OCI-LY1 (cell line): ENCODE results near the gene IRAK4.

Experiments
- H2AFZ ChIP-seq: fragments of 200-600 bp; sonication (generic), shearing (Covaris generic); 2 replicates; pipeline ENCODE4 v1.6.0; 2014; ENCODE audit warnings: antibody characterized with exemption, mild to moderate bottlenecking, low read length
- H3F3A ChIP-seq: fragments of 200-600 bp; sonication (generic), shearing (Covaris generic); 2 replicates; pipeline ENCODE4 v1.6.0; 2014; ENCODE audit warnings: mild to moderate bottlenecking, antibody characterized with exemption, low read length, moderate library complexity; ENCODE audit not compliant: insufficient read depth
- H3K27ac ChIP-seq: fragments of 200-600 bp; sonication (generic); 2 replicates; pipeline ENCODE4 v1.5.1; 2014; ENCODE audit warnings: low read length, mixed run types, mild to moderate bottlenecking, low read depth; ENCODE audit not compliant: poor library complexity, severe bottlenecking
- H3K27me3 ChIP-seq: fragments of 200-600 bp; sonication (generic); 2 replicates; pipeline ENCODE4 v1.6.0; 2014; ENCODE audit warnings: antibody characterized with exemption, mild to moderate bottlenecking, low read length, moderate library complexity; ENCODE audit not compliant: insufficient read depth
- H3K36me3 ChIP-seq: fragments of 200-600 bp; sonication (generic); 2 replicates; pipeline ENCODE4 v1.6.1; 2014; ENCODE audit warnings: mild to moderate bottlenecking, antibody characterized with exemption, low read length, moderate library complexity, mixed read lengths; ENCODE audit not compliant: insufficient read depth
- H3K4me1 ChIP-seq: fragments of 200-600 bp; sonication (generic); 2 replicates; pipeline ENCODE4 v1.5.1; 2014; ENCODE audit warnings: mild to moderate bottlenecking, low read length, moderate library complexity; ENCODE audit not compliant: insufficient read depth, severe bottlenecking
- H3K4me2 ChIP-seq: fragments of 200-600 bp; sonication (generic), shearing (Covaris generic); 2 replicates; pipeline ENCODE4 v1.6.1; 2014; ENCODE audit warnings: low read length
- H3K4me3 ChIP-seq: fragments of 200-600 bp; sonication (generic); 2 replicates; pipeline ENCODE4 v1.5.1; 2014; ENCODE audit warnings: low read length, low read depth, mild to moderate bottlenecking, mixed read lengths; ENCODE audit not compliant: poor library complexity, severe bottlenecking
- H3K79me2 ChIP-seq: fragments of 200-600 bp; shearing (Covaris generic); 2 replicates; pipeline ENCODE4 v1.6.1; 2016; ENCODE audit warnings: mixed run types, low read length, mixed read lengths; ENCODE audit not compliant: insufficient read depth
- H3K9ac ChIP-seq: fragments of 200-600 bp; sonication (generic), shearing (Covaris generic); 2 replicates; pipeline ENCODE4 v1.6.1; 2014; ENCODE audit warnings: mild to moderate bottlenecking, low read length, mixed read lengths
- H3K9me2 ChIP-seq: fragments of 200-600 bp; sonication (generic), shearing (Covaris generic); 2 replicates; pipeline ENCODE4 v1.6.1; 2014; ENCODE audit warnings: low read depth, mild to moderate bottlenecking, low read length, mixed read lengths
- H3K9me3 ChIP-seq: fragments of 200-600 bp; shearing (Covaris generic); 2 replicates; pipeline ENCODE4 v1.6.1; 2014; ENCODE audit warnings: low read length, mixed read lengths
- H4K20me1 ChIP-seq: fragments of 200-600 bp; sonication (generic), shearing (Covaris generic); 2 replicates; pipeline ENCODE4 v1.6.0; 2016; ENCODE audit warnings: mild to moderate bottlenecking, low read length; ENCODE audit not compliant: insufficient read depth
- EZH2 ChIP-seq: fragments of 200-600 bp; sonication (generic), shearing (Covaris generic); IDR thresholded peaks from 2 replicates; pipeline ENCODE4 v1.8.0; 2017; ENCODE audit warnings: borderline replicate concordance, mixed run types, mild to moderate bottlenecking, antibody characterized with exemption, low read length, moderate library complexity, mixed read lengths
- TF ChIP-seq, protein P1 (sequence below): fragments of 200-600 bp; sonication (generic), shearing (Covaris generic); IDR thresholded peaks from 2 replicates; pipeline ENCODE4 v1.5.1; 2017; ENCODE audit warnings: mild to moderate bottlenecking, antibody characterized with exemption, low read length, moderate library complexity, mixed read lengths

IRAK4 gene

DNA sequence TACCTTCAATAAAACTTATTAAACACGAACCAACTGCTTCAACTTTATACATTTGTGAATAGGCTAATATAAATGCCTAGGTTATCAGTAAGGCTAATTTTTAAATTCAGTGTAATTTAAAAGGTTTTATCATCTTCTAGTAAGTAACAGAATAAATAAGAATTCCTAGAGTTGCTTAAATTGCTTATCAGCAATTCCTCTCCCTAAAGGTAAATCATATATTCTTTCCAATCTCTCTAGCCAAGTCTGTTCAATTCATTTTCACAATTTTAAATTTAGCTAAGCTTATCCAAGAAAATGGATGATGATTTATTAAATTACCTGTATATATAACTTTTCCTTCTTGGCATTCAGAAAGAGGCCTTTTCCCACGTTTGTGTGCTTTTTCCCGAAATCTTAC lies 4.7 kb upstream of the IRAK4 start:
- no peaks in the 10 kb centered on the region for H3K9me2 ChIP-seq
- H3K27ac ChIP-seq = no peak overlapping the region
- H3K79me2 ChIP-seq = peaks cover 7% of the 10 kb centered on the region
- H3K27me3 ChIP-seq = no peaks in the 10 kb centered on the region
- no peak overlapping the region for H3K4me2 ChIP-seq
- H3K9ac ChIP-seq = no peak overlapping the region
- H3K9me3 ChIP-seq = no peaks in the 10 kb centered on the region
- peaks cover 10% of the 10 kb centered on the region for H3K4me1 ChIP-seq
- H3F3A ChIP-seq = no peaks in the 10 kb centered on the region
- H2AFZ ChIP-seq = no peak overlapping the region
- H4K20me1 ChIP-seq = no peaks in the 10 kb centered on the region
- H3K4me3 ChIP-seq = no peak overlapping the region
- H3K36me3 ChIP-seq = peaks cover 35% of the 10 kb centered on the region
- TF ChIP-seq EZH2 = no peak
- TF ChIP-seq, protein P1, sequence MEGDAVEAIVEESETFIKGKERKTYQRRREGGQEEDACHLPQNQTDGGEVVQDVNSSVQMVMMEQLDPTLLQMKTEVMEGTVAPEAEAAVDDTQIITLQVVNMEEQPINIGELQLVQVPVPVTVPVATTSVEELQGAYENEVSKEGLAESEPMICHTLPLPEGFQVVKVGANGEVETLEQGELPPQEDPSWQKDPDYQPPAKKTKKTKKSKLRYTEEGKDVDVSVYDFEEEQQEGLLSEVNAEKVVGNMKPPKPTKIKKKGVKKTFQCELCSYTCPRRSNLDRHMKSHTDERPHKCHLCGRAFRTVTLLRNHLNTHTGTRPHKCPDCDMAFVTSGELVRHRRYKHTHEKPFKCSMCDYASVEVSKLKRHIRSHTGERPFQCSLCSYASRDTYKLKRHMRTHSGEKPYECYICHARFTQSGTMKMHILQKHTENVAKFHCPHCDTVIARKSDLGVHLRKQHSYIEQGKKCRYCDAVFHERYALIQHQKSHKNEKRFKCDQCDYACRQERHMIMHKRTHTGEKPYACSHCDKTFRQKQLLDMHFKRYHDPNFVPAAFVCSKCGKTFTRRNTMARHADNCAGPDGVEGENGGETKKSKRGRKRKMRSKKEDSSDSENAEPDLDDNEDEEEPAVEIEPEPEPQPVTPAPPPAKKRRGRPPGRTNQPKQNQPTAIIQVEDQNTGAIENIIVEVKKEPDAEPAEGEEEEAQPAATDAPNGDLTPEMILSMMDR = no peak

- Histone ChIP-seq H3F3A (no peaks in the 10 kb centered on the region), H3K9me2 (no peaks in the 10 kb centered on the region), H3K36me3 (peaks cover 27% of the 10 kb centered on the region), H3K4me2 (peak overlapping the region; percentile 94), H2AFZ (no peak overlapping the region), H3K9me3 (no peaks in the 10 kb centered on the region), H3K27ac (peak overlapping the region; percentile 8), H3K9ac (peak overlapping the region; percentile 79), H4K20me1 (no peaks in the 10 kb centered on the region), H3K79me2 (peaks cover 24% of the 10 kb centered on the region), H3K4me1 (peaks cover 43% of the 10 kb centered on the region), H3K27me3 (no peaks in the 10 kb centered on the region), H3K4me3 (peak overlapping the region; percentile 70)
- TF ChIP-seq, protein P1 = no peak
- no peak for TF ChIP-seq EZH2
These were observed 464 bp upstream of the IRAK4 start for GRCh38 chr12:43758247-43758727.

- Histone ChIP-seq H3K27me3 (no peaks in the 10 kb centered on the region), H3K36me3 (peaks cover 11% of the 10 kb centered on the region), H3K4me2 (peak overlapping the region; percentile 96), H4K20me1 (no peaks in the 10 kb centered on the region), H2AFZ (no peak overlapping the region), H3F3A (no peaks in the 10 kb centered on the region), H3K9me2 (no peaks in the 10 kb centered on the region), H3K9me3 (no peaks in the 10 kb centered on the region), H3K4me1 (peaks cover 43% of the 10 kb centered on the region), H3K4me3 (peak overlapping the region; percentile 70), H3K9ac (peak overlapping the region; percentile 82), H3K27ac (no peak overlapping the region), H3K79me2 (peaks cover 24% of the 10 kb centered on the region)
- TF ChIP-seq, protein P1 = no peak
- no peak for TF ChIP-seq EZH2
These were observed 1.6 kb downstream of the IRAK4 start for GRCh38 chr12:43760396-43760795.
